DOHH2 (cell line): ENCODE measurements around the gene GLB1L2.

Source experiments
- H3F3A ChIP-seq: fragments of 200-600 bp; sonication (generic), shearing (Covaris generic); 2 replicates; pipeline ENCODE4 v1.6.0; 2016; ENCODE audit warnings: antibody characterized with exemption, mild to moderate bottlenecking; ENCODE audit not compliant: control insufficient read depth, insufficient read depth
- H3K27ac ChIP-seq: fragments of 200-600 bp; sonication (generic); 2 replicates; pipeline ENCODE4 v1.5.1; 2014; ENCODE audit warnings: low read depth, mild to moderate bottlenecking, low read length, moderate library complexity
- H3K27me3 ChIP-seq: fragments of 200-600 bp; sonication (generic); 2 replicates; pipeline ENCODE4 v1.6.1; 2014; ENCODE audit warnings: mild to moderate bottlenecking, low read length, mixed read lengths; ENCODE audit not compliant: control insufficient read depth
- H3K36me3 ChIP-seq: fragments of 200-600 bp; sonication (generic); 2 replicates; pipeline ENCODE4 v1.6.1; 2014; ENCODE audit warnings: mild to moderate bottlenecking, low read length, moderate library complexity, mixed read lengths; ENCODE audit not compliant: control insufficient read depth
- H3K4me1 ChIP-seq: fragments of 200-600 bp; sonication (generic); 2 replicates; pipeline ENCODE4 v1.6.1; 2014; ENCODE audit warnings: mild to moderate bottlenecking, low read length, mixed read lengths; ENCODE audit not compliant: control insufficient read depth
- H3K4me2 ChIP-seq: fragments of 200-600 bp; sonication (generic); 2 replicates; pipeline ENCODE4 v1.6.0; 2014; ENCODE audit warnings: mild to moderate bottlenecking, low read length, moderate library complexity
- H3K4me3 ChIP-seq: fragments of 200-600 bp; sonication (generic); 2 replicates; pipeline ENCODE4 v1.5.1; 2014; ENCODE audit warnings: mild to moderate bottlenecking, low read length, mixed read lengths
- H3K79me2 ChIP-seq: fragments of 200-600 bp; sonication (generic); 2 replicates; pipeline ENCODE4 v1.6.1; 2014; ENCODE audit warnings: mild to moderate bottlenecking, low read length, mixed read lengths; ENCODE audit not compliant: control insufficient read depth
- H3K9me2 ChIP-seq: fragments of 200-600 bp; sonication (generic); replicated peaks from 2 replicates; pipeline ENCODE4 v1.6.1; 2014; ENCODE audit warnings: mild to moderate bottlenecking, low read length, mixed read lengths; ENCODE audit not compliant: control insufficient read depth
- H3K9me3 ChIP-seq: fragments of 200-600 bp; sonication (generic); 2 replicates; pipeline ENCODE4 v1.6.1; 2014; ENCODE audit warnings: antibody characterized with exemption, low read length, mixed read lengths; ENCODE audit not compliant: control insufficient read depth, insufficient read depth
- H4K20me1 ChIP-seq: fragments of 200-600 bp; sonication (generic); 2 replicates; pipeline ENCODE4 v1.6.0; 2014; ENCODE audit warnings: low read depth, mild to moderate bottlenecking, antibody characterized with exemption, low read length, moderate library complexity; ENCODE audit not compliant: control insufficient read depth, insufficient read depth
- EZH2phosphoT487 ChIP-seq: fragments of 200-600 bp; sonication (generic); IDR thresholded peaks from 2 replicates; pipeline ENCODE4 v1.6.1; 2017; ENCODE audit warnings: borderline replicate concordance, mild to moderate bottlenecking, antibody characterized with exemption, low read length, moderate library complexity, mixed read lengths
- TF ChIP-seq, protein P1 (sequence below): fragments of 200-600 bp; sonication (generic); IDR thresholded peaks from one replicate; pipeline ENCODE4 v1.5.1; 2014; ENCODE audit warnings: antibody characterized with exemption, mild to moderate bottlenecking, low read depth, low read length; ENCODE audit not compliant: poor library complexity, severe bottlenecking

Gene GLB1L2

DNA sequence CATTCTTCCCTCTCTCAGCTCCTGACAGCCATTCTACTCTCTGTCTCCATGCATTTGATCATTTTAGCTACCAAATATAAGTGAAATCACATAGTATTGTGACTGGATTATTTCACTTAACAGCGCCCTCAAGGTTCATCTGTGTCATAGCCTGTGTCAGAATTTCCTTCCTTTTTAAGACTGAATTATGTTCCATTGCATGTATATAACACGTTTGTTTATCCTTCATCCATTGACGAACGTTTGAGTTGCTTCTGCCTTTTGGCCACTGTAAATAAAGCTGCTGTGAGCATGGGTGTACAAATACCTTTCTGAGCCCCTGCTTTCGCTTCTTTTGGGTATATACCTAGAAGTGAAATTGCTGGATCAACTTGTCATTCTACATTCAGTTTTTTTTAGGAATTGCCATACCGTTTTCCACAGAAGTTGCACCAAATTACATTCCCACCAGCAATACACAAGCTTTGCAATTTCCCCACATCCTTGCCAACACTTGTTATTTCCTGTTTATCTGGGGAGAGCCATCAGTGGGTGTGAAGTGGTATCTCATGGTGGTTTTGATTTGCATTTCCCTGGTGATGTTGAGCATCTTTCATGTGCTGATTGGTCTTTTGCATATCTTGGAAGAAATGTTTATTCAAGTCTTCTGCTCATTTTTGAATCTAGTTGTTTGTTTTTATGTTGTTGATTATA is 17.5 kb downstream of the GLB1L2 start:
- TF ChIP-seq, protein P1, sequence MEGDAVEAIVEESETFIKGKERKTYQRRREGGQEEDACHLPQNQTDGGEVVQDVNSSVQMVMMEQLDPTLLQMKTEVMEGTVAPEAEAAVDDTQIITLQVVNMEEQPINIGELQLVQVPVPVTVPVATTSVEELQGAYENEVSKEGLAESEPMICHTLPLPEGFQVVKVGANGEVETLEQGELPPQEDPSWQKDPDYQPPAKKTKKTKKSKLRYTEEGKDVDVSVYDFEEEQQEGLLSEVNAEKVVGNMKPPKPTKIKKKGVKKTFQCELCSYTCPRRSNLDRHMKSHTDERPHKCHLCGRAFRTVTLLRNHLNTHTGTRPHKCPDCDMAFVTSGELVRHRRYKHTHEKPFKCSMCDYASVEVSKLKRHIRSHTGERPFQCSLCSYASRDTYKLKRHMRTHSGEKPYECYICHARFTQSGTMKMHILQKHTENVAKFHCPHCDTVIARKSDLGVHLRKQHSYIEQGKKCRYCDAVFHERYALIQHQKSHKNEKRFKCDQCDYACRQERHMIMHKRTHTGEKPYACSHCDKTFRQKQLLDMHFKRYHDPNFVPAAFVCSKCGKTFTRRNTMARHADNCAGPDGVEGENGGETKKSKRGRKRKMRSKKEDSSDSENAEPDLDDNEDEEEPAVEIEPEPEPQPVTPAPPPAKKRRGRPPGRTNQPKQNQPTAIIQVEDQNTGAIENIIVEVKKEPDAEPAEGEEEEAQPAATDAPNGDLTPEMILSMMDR: no peak
- TF ChIP-seq EZH2phosphoT487: no peak
- no peaks in the 10 kb centered on the region for H3K9me3 ChIP-seq
- no peak overlapping the region for H3K27ac ChIP-seq
- H3K4me1 ChIP-seq: no peaks in the 10 kb centered on the region
- H3K36me3 ChIP-seq: no peaks in the 10 kb centered on the region
- H4K20me1 ChIP-seq: no peaks in the 10 kb centered on the region
- H3K4me2 ChIP-seq: no peak overlapping the region
- H3K79me2 ChIP-seq: no peaks in the 10 kb centered on the region
- no peaks in the 10 kb centered on the region for H3F3A ChIP-seq
- no peak overlapping the region for H3K4me3 ChIP-seq
- no peaks in the 10 kb centered on the region for H3K9me2 ChIP-seq
- H3K27me3 ChIP-seq: peaks cover 16% of the 10 kb centered on the region

DNA sequence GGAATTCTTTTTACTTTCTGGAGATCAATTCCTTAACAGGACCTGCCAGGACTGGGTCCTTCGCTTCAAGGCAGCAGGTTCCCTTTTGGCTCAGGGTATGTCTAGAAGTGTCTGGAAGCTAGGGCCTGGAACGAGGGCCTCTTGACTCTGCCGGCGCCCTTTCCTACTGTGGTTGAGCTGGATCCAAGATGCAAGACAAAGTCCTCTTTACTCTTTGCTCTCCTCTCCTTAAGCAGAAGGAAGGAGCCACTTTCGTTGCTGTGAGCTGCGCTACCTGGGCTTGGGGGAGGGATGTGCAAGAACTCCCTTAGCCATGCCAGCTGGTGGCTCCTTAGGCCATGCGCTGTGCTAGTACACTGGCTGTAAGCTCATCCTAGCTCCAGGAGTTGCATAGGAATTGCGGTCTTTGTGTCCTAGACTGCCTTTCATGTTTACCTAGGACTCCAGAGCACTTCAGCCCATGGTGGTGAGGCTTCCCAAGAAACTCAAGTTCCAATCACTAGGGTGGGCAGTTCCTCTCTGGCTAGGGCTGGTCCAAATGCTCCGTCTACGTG is 18.1 kb downstream of the GLB1L2 start:
- Histone ChIP-seq H3K4me2 (no peak overlapping the region), H3K4me1 (no peaks in the 10 kb centered on the region), H3K27me3 (peaks cover 16% of the 10 kb centered on the region), H3K9me3 (no peaks in the 10 kb centered on the region), H3K79me2 (no peaks in the 10 kb centered on the region), H3K36me3 (no peaks in the 10 kb centered on the region), H4K20me1 (no peaks in the 10 kb centered on the region), H3K4me3 (no peak overlapping the region), H3K27ac (no peak overlapping the region), H3K9me2 (no peaks in the 10 kb centered on the region), H3F3A (no peaks in the 10 kb centered on the region)
- TF ChIP-seq, protein P1: no peak
- no peak for TF ChIP-seq EZH2phosphoT487

DNA sequence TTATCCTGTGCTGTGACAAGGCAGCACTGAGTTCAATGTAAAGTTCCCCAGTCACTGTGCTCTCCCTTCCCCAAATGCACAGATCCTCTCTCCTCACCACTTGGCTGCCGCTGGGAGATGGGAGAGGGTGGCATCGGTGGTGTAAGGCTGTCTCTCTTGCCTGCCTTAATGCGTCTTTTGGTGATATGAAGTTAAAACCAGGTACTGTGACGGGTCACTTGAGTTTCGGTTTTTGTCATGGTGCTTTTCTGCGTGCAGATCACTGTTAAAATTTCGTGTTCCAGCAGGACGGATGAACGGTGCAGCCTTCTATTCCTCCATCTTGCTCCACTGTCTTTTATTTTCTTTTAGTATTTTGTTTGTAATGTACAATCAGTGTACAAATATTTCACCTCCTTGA is 18.6 kb downstream of the GLB1L2 start:
- no peaks in the 10 kb centered on the region for H3K4me1 ChIP-seq
- TF ChIP-seq EZH2phosphoT487: no peak
- TF ChIP-seq, protein P1: no peak
- no peaks in the 10 kb centered on the region for H3K36me3 ChIP-seq
- H3F3A ChIP-seq: no peaks in the 10 kb centered on the region
- H3K27ac ChIP-seq: no peak overlapping the region
- H3K9me2 ChIP-seq: no peaks in the 10 kb centered on the region
- no peaks in the 10 kb centered on the region for H3K9me3 ChIP-seq
- H3K27me3 ChIP-seq: peaks cover 16% of the 10 kb centered on the region
- H4K20me1 ChIP-seq: no peaks in the 10 kb centered on the region
- no peaks in the 10 kb centered on the region for H3K79me2 ChIP-seq
- no peak overlapping the region for H3K4me3 ChIP-seq
- H3K4me2 ChIP-seq: no peak overlapping the region
